ENCODE data around the gene RGL3.
A peak's percentile ranks its signal among the peaks of the same experiment; 100 is the strongest.
"Not testable (repeated sequence)": the region's sequence is repeated elsewhere in the genome, so short reads cannot be mapped to it uniquely, and the experiment has no call there.

RGL3 gene

GRCh38 chr19:11448923-11449554 lies 29.9 kb upstream of the RGL3 start:
- DNase-seq (ENCODE audit: low spot score): no peak

- no peak for DNase-seq (ENCODE audit: low spot score)
Measured at GRCh38 chr19:11448410-11448809, 29.3 kb upstream of the RGL3 start.

GRCh38 chr19:11447347-11448262 lies 28.5 kb upstream of the RGL3 start:
- DNase-seq (ENCODE audit: low spot score): no peak

GRCh38 chr19:11446652-11447301 lies 27.7 kb upstream of the RGL3 start:
- peak; percentile 90 for DNase-seq (ENCODE audit: low spot score)

- no peak for DNase-seq (ENCODE audit: low spot score)
Measured at GRCh38 chr19:11446271-11446651, 27.1 kb upstream of the RGL3 start.

GRCh38 chr19:11445141-11445540 lies 26.0 kb upstream of the RGL3 start:
- DNase-seq (ENCODE audit: low spot score): no peak

GRCh38 chr19:11444059-11444458 lies 24.9 kb upstream of the RGL3 start:
- no peak for DNase-seq (ENCODE audit: low spot score)

- DNase-seq (ENCODE audit: low spot score): no peak
Measured at GRCh38 chr19:11437955-11438354, 18.8 kb upstream of the RGL3 start.

GRCh38 chr19:11435833-11436313 lies 16.8 kb upstream of the RGL3 start:
- no peak for DNase-seq (ENCODE audit: low spot score)

- DNase-seq (ENCODE audit: low spot score): peak; percentile 100
Measured at GRCh38 chr19:11435057-11435832, 16.1 kb upstream of the RGL3 start, which contains the start of the genes ODAD3 and PRKCSH. Gene ODAD3, minus strand, starts transcription at chr19:11435121. Its CDS starts 105 bp downstream, at chr19:11435016. Gene PRKCSH, plus strand, starts transcription at chr19:11435635. Its CDS starts 483 bp downstream, at chr19:11436118.

GRCh38 chr19:11434703-11435056 lies 15.6 kb upstream of the RGL3 start:
- DNase-seq (ENCODE audit: low spot score): no peak

GRCh38 chr19:11433526-11433925 lies 14.4 kb upstream of the RGL3 start:
- DNase-seq (ENCODE audit: low spot score): not testable (repeated sequence)

- no peak for DNase-seq (ENCODE audit: low spot score)
Measured at GRCh38 chr19:11426656-11427055, 7.5 kb upstream of the RGL3 start.

GRCh38 chr19:11425719-11426457 lies 6.8 kb upstream of the RGL3 start:
- no peak for DNase-seq (ENCODE audit: low spot score)

GRCh38 chr19:11423791-11424181 lies 4.7 kb upstream of the RGL3 start:
- DNase-seq (ENCODE audit: low spot score): no peak

- DNase-seq (ENCODE audit: low spot score): no peak
Measured at GRCh38 chr19:11423164-11423790, 4.2 kb upstream of the RGL3 start.

- no peak for DNase-seq (ENCODE audit: low spot score)
Measured at GRCh38 chr19:11422163-11423065, 3.3 kb upstream of the RGL3 start.

GRCh38 chr19:11421371-11422098 lies 2.4 kb upstream of the RGL3 start:
- DNase-seq (ENCODE audit: low spot score): no peak
